WTC11 (cell line): ENCODE measurements around the gene ZFAND3. TPM values are rescaled to one million over a fixed set of nuclear protein-coding genes. Genes with fewer than 3 reads are reported as not detected.

Source experiments
- ATAC-seq: fragments of 200-7000 bp; cut with Tn5 transposase; 2 replicates; pipeline ENCODE4 v1.10.0; 2021; ENCODE audit warnings: mild to moderate bottlenecking, moderate library complexity
- CTCF ChIA-PET: fragments of 300-600 bp; sonication (Branson Sonifier 250); formaldehyde crosslinking; loops from one replicate; lab custom pipeline; 2021; ENCODE audit warnings: antibody characterized with exemption; lab: Charles Lee
- POLR2A ChIA-PET: fragments of 350-600 bp; sonication (Branson Sonifier 250); formaldehyde crosslinking; loops from one replicate; lab custom pipeline; 2021; ENCODE audit warnings: antibody characterized with exemption; lab: Charles Lee
- DNase-seq: peaks from one replicate; pipeline ENCODE4 v3.0.0; 2021; ENCODE audit warnings: low spot score
- H3K27ac Mint-ChIP-seq: 2 replicates; pipeline ENCODE4 v1.8.0; 2021; ENCODE audit warnings: mixed read lengths
- H3K27me3 Mint-ChIP-seq: 2 replicates; pipeline ENCODE4 v1.8.0; 2021; ENCODE audit warnings: low read depth, mild to moderate bottlenecking, moderate library complexity, mixed read lengths
- H3K36me3 Mint-ChIP-seq: 2 replicates; pipeline ENCODE4 v1.8.0; 2021; ENCODE audit warnings: mixed read lengths
- H3K4me1 Mint-ChIP-seq: 2 replicates; pipeline ENCODE4 v1.8.0; 2022; ENCODE audit warnings: mixed read lengths
- H3K4me3 Mint-ChIP-seq: 2 replicates; pipeline ENCODE4 v1.8.0; 2021; ENCODE audit warnings: mild to moderate bottlenecking, moderate library complexity, mixed read lengths
- H3K9me3 Mint-ChIP-seq: 2 replicates; pipeline ENCODE4 v1.8.0; 2021; ENCODE audit warnings: mixed read lengths
- AFF4 ChIP-seq: sonication (generic); formaldehyde crosslinking; IDR thresholded peaks from 2 replicates; pipeline ENCODE4 v1.8.1; 2023; ENCODE audit warnings: mild to moderate bottlenecking, missing genetic modification reagents, borderline replicate concordance
- ATF6 ChIP-seq: sonication (generic); formaldehyde crosslinking; IDR thresholded peaks from 2 replicates; pipeline ENCODE4 v1.8.1; 2023; ENCODE audit warnings: mild to moderate bottlenecking, missing genetic modification reagents
- CREB1 ChIP-seq: sonication (generic); formaldehyde crosslinking; IDR thresholded peaks from 2 replicates; pipeline ENCODE4 v1.8.0; 2023; ENCODE audit warnings: mild to moderate bottlenecking, missing genetic modification reagents
- KAT7 ChIP-seq: sonication (generic); formaldehyde crosslinking; IDR thresholded peaks from 2 replicates; pipeline ENCODE4 v1.8.1; 2023; ENCODE audit warnings: missing genetic modification reagents, mild to moderate bottlenecking, borderline replicate concordance
- NR1H2 ChIP-seq: sonication (generic); formaldehyde crosslinking; IDR thresholded peaks from 2 replicates; pipeline ENCODE4 v1.9.0; 2021; ENCODE audit warnings: mild to moderate bottlenecking, moderate library complexity, missing genetic modification reagents
- OVOL2 ChIP-seq: fragments of 250-450 bp; sonication (Bioruptor Pico); IDR thresholded peaks from 2 replicates; pipeline ENCODE4 v1.9.0; 2021; ENCODE audit warnings: mild to moderate bottlenecking, borderline replicate concordance
- TEAD1 ChIP-seq: sonication (generic); formaldehyde crosslinking; IDR thresholded peaks from 2 replicates; pipeline ENCODE4 v1.8.0; 2022; ENCODE audit warnings: mild to moderate bottlenecking, missing genetic modification reagents
- TEAD4 ChIP-seq: sonication (generic); formaldehyde crosslinking; IDR thresholded peaks from 2 replicates; pipeline ENCODE4 v1.8.0; 2022; ENCODE audit warnings: mild to moderate bottlenecking, missing genetic modification reagents
- USF1 ChIP-seq: sonication (generic); formaldehyde crosslinking; IDR thresholded peaks from 2 replicates; pipeline ENCODE4 v1.8.0; 2022; ENCODE audit warnings: mild to moderate bottlenecking, missing genetic modification reagents
- ZSCAN18 ChIP-seq: fragments of 250-450 bp; sonication (Bioruptor Pico); IDR thresholded peaks from 2 replicates; pipeline ENCODE4 v2.1.2; 2022; ENCODE audit warnings: mild to moderate bottlenecking, moderate library complexity
- total RNA-seq: library from RNA; stranded (reverse); gene quantifications from 3 replicates; pipeline ENCODE4 v1.2.3, GENCODE V29; 2021
- TF ChIP-seq, protein P1 (sequence below): sonication (generic); formaldehyde crosslinking; IDR thresholded peaks from 2 replicates; pipeline ENCODE4 v1.8.1; 2022; ENCODE audit warnings: missing genetic modification reagents, borderline replicate concordance
- TF ChIP-seq, protein P2 (sequence below): fragments of 200-600 bp; IDR thresholded peaks from 2 replicates; pipeline ENCODE4 v1.8.0; 2022; ENCODE audit warnings: antibody characterized with exemption
- TF ChIP-seq, protein P3 (sequence below): sonication (generic); formaldehyde crosslinking; IDR thresholded peaks from 2 replicates; pipeline ENCODE4 v1.8.0; 2022; ENCODE audit warnings: missing genetic modification reagents
- TF ChIP-seq, protein P4 (sequence below): sonication (generic); formaldehyde crosslinking; IDR thresholded peaks from 2 replicates; pipeline ENCODE4 v1.8.0; 2023; ENCODE audit warnings: mild to moderate bottlenecking, missing genetic modification reagents

ZFAND3 gene
- total RNA-seq, 1 experiment from 2014 or later, result 50.3 TPM

DNA sequence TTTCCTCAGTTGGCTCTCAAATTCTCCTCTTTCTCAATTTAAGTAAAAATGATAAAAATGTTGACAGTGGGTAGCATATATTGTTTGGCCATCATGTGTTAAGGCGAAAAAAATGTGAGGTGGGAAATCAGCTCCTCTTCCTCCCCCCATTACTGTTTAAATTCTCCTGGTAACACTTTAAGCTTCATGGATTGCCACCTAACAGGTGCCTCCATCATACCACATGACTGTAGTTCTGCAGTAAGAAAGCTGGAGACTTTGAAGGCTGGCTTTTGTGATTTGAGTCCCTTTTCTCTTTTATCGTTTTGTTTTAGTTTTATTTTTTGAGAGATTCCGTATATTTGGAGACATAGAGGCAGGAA, 1.2 kb downstream of the ZFAND3 start (continued):
- TF ChIP-seq, protein P1, sequence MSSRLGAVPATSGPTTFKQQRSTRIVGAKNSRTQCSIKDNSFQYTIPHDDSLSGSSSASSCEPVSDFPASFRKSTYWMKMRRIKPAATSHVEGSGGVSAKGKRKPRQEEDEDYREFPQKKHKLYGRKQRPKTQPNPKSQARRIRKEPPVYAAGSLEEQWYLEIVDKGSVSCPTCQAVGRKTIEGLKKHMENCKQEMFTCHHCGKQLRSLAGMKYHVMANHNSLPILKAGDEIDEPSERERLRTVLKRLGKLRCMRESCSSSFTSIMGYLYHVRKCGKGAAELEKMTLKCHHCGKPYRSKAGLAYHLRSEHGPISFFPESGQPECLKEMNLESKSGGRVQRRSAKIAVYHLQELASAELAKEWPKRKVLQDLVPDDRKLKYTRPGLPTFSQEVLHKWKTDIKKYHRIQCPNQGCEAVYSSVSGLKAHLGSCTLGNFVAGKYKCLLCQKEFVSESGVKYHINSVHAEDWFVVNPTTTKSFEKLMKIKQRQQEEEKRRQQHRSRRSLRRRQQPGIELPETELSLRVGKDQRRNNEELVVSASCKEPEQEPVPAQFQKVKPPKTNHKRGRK (CRISPR knock-in tag), result no peak
- no peak for TF ChIP-seq OVOL2 (CRISPR knock-in tag)
- TF ChIP-seq ATF6, result no peak
- TF ChIP-seq TEAD1 (CRISPR knock-in tag), result no peak
- TF ChIP-seq, protein P2, sequence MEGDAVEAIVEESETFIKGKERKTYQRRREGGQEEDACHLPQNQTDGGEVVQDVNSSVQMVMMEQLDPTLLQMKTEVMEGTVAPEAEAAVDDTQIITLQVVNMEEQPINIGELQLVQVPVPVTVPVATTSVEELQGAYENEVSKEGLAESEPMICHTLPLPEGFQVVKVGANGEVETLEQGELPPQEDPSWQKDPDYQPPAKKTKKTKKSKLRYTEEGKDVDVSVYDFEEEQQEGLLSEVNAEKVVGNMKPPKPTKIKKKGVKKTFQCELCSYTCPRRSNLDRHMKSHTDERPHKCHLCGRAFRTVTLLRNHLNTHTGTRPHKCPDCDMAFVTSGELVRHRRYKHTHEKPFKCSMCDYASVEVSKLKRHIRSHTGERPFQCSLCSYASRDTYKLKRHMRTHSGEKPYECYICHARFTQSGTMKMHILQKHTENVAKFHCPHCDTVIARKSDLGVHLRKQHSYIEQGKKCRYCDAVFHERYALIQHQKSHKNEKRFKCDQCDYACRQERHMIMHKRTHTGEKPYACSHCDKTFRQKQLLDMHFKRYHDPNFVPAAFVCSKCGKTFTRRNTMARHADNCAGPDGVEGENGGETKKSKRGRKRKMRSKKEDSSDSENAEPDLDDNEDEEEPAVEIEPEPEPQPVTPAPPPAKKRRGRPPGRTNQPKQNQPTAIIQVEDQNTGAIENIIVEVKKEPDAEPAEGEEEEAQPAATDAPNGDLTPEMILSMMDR, result no peak
- TF ChIP-seq TEAD4 (CRISPR knock-in tag), result no peak
- no peak for TF ChIP-seq AFF4
- no peak for TF ChIP-seq USF1 (CRISPR knock-in tag)
- no peak for TF ChIP-seq ZSCAN18 (CRISPR knock-in tag)

DNA sequence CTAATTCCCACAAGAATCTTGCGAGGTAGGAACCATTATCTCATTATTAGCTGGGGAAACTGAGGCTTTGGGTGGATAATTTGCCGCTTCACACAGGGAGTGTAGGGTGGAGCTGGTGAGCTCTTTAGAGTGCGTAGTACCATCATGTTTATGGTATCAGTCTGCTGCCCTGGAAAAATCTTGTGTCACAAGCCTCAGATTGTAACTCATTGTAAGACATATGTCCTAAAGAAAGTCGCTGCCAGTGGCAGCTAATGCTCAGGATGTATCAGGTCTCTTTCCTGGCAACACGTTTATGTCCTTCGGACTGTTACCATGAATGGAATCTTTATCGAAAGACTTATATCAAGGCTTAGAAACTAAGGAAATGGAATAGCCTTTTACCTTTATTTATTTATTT, 1.9 kb downstream of the ZFAND3 start:
- H3K9me3 Mint-ChIP-seq, result no peaks in the 10 kb centered on the region
- ChIA-PET POLR2A (no interaction called here), CTCF (interaction anchor here (3.8 kb wide), 1 partner anchor 30 kb away, joined by 28 read pairs; no protein-coding TSS in a partner anchor)
- DNase-seq, result no peak
- H3K27me3 Mint-ChIP-seq, result no peaks in the 10 kb centered on the region
- no peak overlapping the region for H3K27ac Mint-ChIP-seq
- peaks cover 50% of the 10 kb centered on the region for H3K4me1 Mint-ChIP-seq
- ATAC-seq, result no peak
- peak overlapping the region; percentile 91 for H3K4me3 Mint-ChIP-seq
- no peaks in the 10 kb centered on the region for H3K36me3 Mint-ChIP-seq
- no peak for TF ChIP-seq CREB1 (CRISPR knock-in tag)
- TF ChIP-seq, protein P3, sequence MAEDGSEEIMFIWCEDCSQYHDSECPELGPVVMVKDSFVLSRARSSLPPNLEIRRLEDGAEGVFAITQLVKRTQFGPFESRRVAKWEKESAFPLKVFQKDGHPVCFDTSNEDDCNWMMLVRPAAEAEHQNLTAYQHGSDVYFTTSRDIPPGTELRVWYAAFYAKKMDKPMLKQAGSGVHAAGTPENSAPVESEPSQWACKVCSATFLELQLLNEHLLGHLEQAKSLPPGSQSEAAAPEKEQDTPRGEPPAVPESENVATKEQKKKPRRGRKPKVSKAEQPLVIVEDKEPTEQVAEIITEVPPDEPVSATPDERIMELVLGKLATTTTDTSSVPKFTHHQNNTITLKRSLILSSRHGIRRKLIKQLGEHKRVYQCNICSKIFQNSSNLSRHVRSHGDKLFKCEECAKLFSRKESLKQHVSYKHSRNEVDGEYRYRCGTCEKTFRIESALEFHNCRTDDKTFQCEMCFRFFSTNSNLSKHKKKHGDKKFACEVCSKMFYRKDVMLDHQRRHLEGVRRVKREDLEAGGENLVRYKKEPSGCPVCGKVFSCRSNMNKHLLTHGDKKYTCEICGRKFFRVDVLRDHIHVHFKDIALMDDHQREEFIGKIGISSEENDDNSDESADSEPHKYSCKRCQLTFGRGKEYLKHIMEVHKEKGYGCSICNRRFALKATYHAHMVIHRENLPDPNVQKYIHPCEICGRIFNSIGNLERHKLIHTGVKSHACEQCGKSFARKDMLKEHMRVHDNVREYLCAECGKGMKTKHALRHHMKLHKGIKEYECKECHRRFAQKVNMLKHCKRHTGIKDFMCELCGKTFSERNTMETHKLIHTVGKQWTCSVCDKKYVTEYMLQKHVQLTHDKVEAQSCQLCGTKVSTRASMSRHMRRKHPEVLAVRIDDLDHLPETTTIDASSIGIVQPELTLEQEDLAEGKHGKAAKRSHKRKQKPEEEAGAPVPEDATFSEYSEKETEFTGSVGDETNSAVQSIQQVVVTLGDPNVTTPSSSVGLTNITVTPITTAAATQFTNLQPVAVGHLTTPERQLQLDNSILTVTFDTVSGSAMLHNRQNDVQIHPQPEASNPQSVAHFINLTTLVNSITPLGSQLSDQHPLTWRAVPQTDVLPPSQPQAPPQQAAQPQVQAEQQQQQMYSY (CRISPR knock-in tag), result no peak
- no peak for TF ChIP-seq NR1H2 (CRISPR knock-in tag)
- TF ChIP-seq USF1 (CRISPR knock-in tag), result no peak
- no peak for TF ChIP-seq OVOL2 (CRISPR knock-in tag)
- TF ChIP-seq, protein P1 (CRISPR knock-in tag), result no peak
- TF ChIP-seq, protein P4, sequence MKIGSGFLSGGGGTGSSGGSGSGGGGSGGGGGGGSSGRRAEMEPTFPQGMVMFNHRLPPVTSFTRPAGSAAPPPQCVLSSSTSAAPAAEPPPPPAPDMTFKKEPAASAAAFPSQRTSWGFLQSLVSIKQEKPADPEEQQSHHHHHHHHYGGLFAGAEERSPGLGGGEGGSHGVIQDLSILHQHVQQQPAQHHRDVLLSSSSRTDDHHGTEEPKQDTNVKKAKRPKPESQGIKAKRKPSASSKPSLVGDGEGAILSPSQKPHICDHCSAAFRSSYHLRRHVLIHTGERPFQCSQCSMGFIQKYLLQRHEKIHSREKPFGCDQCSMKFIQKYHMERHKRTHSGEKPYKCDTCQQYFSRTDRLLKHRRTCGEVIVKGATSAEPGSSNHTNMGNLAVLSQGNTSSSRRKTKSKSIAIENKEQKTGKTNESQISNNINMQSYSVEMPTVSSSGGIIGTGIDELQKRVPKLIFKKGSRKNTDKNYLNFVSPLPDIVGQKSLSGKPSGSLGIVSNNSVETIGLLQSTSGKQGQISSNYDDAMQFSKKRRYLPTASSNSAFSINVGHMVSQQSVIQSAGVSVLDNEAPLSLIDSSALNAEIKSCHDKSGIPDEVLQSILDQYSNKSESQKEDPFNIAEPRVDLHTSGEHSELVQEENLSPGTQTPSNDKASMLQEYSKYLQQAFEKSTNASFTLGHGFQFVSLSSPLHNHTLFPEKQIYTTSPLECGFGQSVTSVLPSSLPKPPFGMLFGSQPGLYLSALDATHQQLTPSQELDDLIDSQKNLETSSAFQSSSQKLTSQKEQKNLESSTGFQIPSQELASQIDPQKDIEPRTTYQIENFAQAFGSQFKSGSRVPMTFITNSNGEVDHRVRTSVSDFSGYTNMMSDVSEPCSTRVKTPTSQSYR, result no peak
- no peak for TF ChIP-seq KAT7 (CRISPR knock-in tag)
